ENCODE results near the gene C3orf52.

Gene C3orf52

DNA sequence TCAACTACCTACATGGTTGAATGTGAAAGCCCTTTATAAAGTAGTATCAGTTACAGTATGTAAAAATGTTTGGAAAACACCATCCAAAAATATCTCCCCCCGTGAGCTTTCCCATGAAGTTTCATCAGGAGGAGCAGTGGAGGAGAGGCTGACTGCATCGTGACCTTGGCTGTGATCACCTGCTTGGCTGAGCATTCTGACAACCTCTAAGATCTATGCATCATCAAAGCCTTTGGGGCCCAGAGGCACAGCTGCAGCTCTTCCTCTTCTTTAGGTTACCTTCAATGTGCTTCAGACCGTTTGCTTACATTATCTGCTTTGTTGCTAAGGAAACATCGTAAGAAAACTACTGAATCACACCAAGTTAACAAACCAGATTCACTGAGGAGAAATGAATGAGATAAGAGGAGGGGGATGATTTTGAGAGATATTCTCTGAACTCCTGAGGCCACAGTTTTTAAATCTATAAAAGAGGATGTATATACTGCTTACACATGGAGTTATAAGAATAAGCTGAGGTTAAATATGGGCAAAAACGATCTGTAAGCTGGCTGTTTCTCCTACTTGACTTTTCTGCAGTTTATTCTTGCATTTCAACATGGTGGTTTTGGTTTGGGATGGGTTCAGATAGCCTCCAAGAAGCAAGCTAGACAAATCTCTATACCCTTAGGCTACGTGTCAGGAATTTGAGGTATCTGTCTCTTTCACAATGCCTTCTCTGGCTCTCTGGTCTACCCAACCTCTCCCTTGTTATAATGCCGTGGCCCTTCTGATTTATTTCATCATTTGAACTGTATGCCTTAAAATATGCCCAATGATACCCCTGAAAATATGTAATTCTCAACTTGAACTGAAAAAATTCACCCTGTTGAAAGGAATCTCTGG is 42.9 kb downstream of the C3orf52 start:
- DNase-seq (ENCODE audit: low spot score), result no peak
- in situ Hi-C loops (cut with MboI; ENCODE audit: low sequenced_read_pairs, unreplicated experiment), result loop anchor here (25.0 kb wide), 1 partner anchor 858 kb away; the partner anchor contains the start of genes CD200R1 and GTPBP8
- TF ChIP-seq CTCF (IDR thresholded peaks at IDR 0.05; ENCODE audit: borderline replicate concordance, control extremely low read depth, extremely low read depth, insufficient read depth, missing control alignments), result no peak

- in situ Hi-C loops (cut with MboI; ENCODE audit: low sequenced_read_pairs, unreplicated experiment), result loop anchor here (25.0 kb wide), 1 partner anchor 857 kb away; the partner anchor contains the start of genes CD200R1 and GTPBP8
- no peak for DNase-seq (ENCODE audit: low spot score)
- TF ChIP-seq CTCF (IDR thresholded peaks at IDR 0.05; ENCODE audit: borderline replicate concordance, control extremely low read depth, extremely low read depth, insufficient read depth, missing control alignments), result no peak
Observed at GRCh38 chr3:112129925-112130637, 43.9 kb downstream of the C3orf52 start.

DNA sequence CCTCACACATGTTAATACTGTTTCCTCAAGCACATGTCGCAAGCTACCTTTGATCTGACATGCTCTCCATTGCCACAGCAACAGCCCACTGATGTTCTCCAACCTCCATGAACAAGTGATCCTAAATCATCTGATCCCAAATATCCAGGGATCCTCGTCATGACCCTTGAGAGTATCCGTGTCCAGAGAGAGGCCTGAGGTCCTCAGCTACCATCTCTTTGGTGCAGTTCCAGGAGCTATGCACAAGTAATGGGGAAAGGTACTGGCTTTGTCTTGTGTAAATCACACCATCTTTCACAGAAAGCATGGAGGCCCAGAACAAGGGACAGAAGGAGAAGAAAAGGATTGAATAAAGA is 44.4 kb downstream of the C3orf52 start:
- no peak for DNase-seq (ENCODE audit: low spot score)
- in situ Hi-C loops (cut with MboI; ENCODE audit: low sequenced_read_pairs, unreplicated experiment), result loop anchor here (25.0 kb wide), 1 partner anchor 857 kb away; the partner anchor contains the start of genes CD200R1 and GTPBP8
- TF ChIP-seq CTCF (IDR thresholded peaks at IDR 0.05; ENCODE audit: borderline replicate concordance, control extremely low read depth, extremely low read depth, insufficient read depth, missing control alignments), result no peak

GRCh38 chr3:112131111-112131510 is 44.9 kb downstream of the C3orf52 start:
- DNase-seq (ENCODE audit: low spot score), result no peak
- in situ Hi-C loops (cut with MboI; ENCODE audit: low sequenced_read_pairs, unreplicated experiment), result loop anchor here (25.0 kb wide), 1 partner anchor 856 kb away; the partner anchor contains the start of genes CD200R1 and GTPBP8
- TF ChIP-seq CTCF (IDR thresholded peaks at IDR 0.05; ENCODE audit: borderline replicate concordance, control extremely low read depth, extremely low read depth, insufficient read depth, missing control alignments), result no peak

DNA sequence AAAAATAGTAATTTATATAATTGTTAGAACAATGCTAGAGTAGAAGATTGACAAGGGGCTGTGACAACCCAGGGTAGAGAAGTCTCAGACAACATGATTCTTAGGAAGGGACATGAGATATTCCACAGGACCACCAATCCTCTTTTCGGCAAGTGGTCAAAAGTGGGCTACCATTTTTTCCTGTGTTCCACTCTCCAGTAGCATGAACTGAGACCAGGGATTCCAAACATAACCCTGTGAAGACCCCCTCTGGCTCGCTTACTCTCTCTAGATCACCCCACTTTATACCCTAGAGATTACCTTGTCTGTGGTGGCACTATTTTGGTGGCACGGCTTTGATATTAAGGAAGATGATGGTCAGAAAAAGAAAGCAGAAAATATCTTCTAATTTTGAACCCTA is 45.9 kb downstream of the C3orf52 start:
- no peak for TF ChIP-seq CTCF (IDR thresholded peaks at IDR 0.05; ENCODE audit: borderline replicate concordance, control extremely low read depth, extremely low read depth, insufficient read depth, missing control alignments)
- in situ Hi-C loops (cut with MboI; ENCODE audit: low sequenced_read_pairs, unreplicated experiment), result loop anchor here (25.0 kb wide), 1 partner anchor 855 kb away; the partner anchor contains the start of genes CD200R1 and GTPBP8
- DNase-seq (ENCODE audit: low spot score), result no peak

DNA sequence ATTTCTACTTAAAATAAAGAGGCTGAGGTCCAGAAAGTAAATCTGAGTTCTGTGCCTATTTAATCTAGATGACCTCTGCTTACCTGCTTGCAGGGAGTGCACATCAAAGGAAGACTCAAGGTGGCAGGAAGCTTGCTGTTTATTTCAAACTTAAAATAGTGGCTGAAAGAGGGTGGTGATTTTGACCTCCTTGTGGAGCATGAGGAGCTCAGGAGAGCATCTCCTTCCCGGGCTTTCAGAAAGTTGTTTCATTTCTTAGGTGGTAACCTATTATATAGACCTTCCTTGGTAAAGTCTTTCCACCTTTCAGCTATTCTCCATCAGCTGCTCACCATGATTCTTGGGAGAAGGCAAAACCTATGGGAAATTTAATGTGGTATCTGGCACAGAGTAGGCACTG is 46.4 kb downstream of the C3orf52 start:
- TF ChIP-seq CTCF (IDR thresholded peaks at IDR 0.05; ENCODE audit: borderline replicate concordance, control extremely low read depth, extremely low read depth, insufficient read depth, missing control alignments), result no peak

More for the DNA sequence above, 46.4 kb downstream of the C3orf52 start:
- no peak for DNase-seq (ENCODE audit: low spot score)
- in situ Hi-C loops (cut with MboI; ENCODE audit: low sequenced_read_pairs, unreplicated experiment), result loop anchor here (25.0 kb wide), 1 partner anchor 855 kb away; the partner anchor contains the start of genes CD200R1 and GTPBP8
